HEK293T (cell line): ENCODE results near the gene CRY1.
A peak's percentile ranks its signal among the peaks of the same experiment; 100 is the strongest.

Source experiments
- CTCF ChIA-PET: fragments of 350-600 bp; formaldehyde crosslinking; extraction: SDS; loops from one replicate; lab custom pipeline; 2021; ENCODE audit warnings: antibody characterized with exemption, inconsistent platforms; lab: Yijun Ruan, JAX
- POLR2A ChIA-PET: fragments of 350-600 bp; formaldehyde crosslinking; extraction: SDS; loops from one replicate; lab custom pipeline; 2020; ENCODE audit warnings: antibody characterized with exemption, inconsistent platforms; lab: Yijun Ruan, JAX
- DNase-seq: peaks from one replicate; pipeline ENCODE4 v3.0.0; 2012; ENCODE audit warnings: mixed read lengths; ENCODE audit errors: extremely low spot score
- ARNT ChIP-seq: fragments of 450-650 bp; IDR thresholded peaks from 2 replicates; pipeline ENCODE4 v1.6.1; 2017; ENCODE audit warnings: mild to moderate bottlenecking
- BHLHE40 ChIP-seq: fragments of 450-650 bp; IDR thresholded peaks from 2 replicates; pipeline ENCODE4 v1.6.1; 2016; ENCODE audit warnings: mild to moderate bottlenecking, moderate library complexity, borderline replicate concordance
- CTBP1 ChIP-seq: fragments of 450-650 bp; IDR thresholded peaks from 2 replicates; pipeline ENCODE4 v1.6.1; 2016; ENCODE audit warnings: borderline replicate concordance
- ELF4 ChIP-seq: fragments of 450-650 bp; IDR thresholded peaks from 2 replicates; pipeline ENCODE4 v1.6.1; 2017; ENCODE audit warnings: antibody characterized with exemption
- FOXA1 ChIP-seq: fragments of 450-650 bp; IDR thresholded peaks from 2 replicates; pipeline ENCODE4 v1.6.1; 2016; ENCODE audit warnings: mild to moderate bottlenecking
- FOXK2 ChIP-seq: fragments of 450-650 bp; IDR thresholded peaks from 2 replicates; pipeline ENCODE4 v1.6.1; 2016; ENCODE audit warnings: mild to moderate bottlenecking
- FOXM1 ChIP-seq: fragments of 450-650 bp; IDR thresholded peaks from 2 replicates; pipeline ENCODE4 v1.6.1; 2017; ENCODE audit warnings: mild to moderate bottlenecking, borderline replicate concordance
- HDGF ChIP-seq: fragments of 450-650 bp; IDR thresholded peaks from 2 replicates; pipeline ENCODE4 v1.6.1; 2017; ENCODE audit warnings: antibody characterized with exemption, borderline replicate concordance
- L3MBTL2 ChIP-seq: fragments of 450-650 bp; conservative IDR thresholded peaks from 2 replicates; pipeline ENCODE4 v1.6.1; 2016; ENCODE audit warnings: mild to moderate bottlenecking
- LEF1 ChIP-seq: fragments of 450-650 bp; IDR thresholded peaks from 2 replicates; pipeline ENCODE4 v1.6.1; 2017; ENCODE audit warnings: mild to moderate bottlenecking, borderline replicate concordance
- NFRKB ChIP-seq: fragments of 450-650 bp; IDR thresholded peaks from 2 replicates; pipeline ENCODE4 v1.6.1; 2016; ENCODE audit warnings: mild to moderate bottlenecking, moderate library complexity
- SP1 ChIP-seq: fragments of 450-650 bp; IDR thresholded peaks from 2 replicates; pipeline ENCODE4 v1.6.1; 2017
- SUZ12 ChIP-seq: fragments of 450-650 bp; IDR thresholded peaks from 2 replicates; pipeline ENCODE4 v1.6.1; 2016; ENCODE audit warnings: mild to moderate bottlenecking
- TARDBP ChIP-seq: fragments of 450-650 bp; IDR thresholded peaks from 2 replicates; pipeline ENCODE4 v1.6.1; 2016
- ZNF384 ChIP-seq: fragments of 450-650 bp; IDR thresholded peaks from 2 replicates; pipeline ENCODE4 v1.6.1; 2016
- TF ChIP-seq, protein P1 (sequence below): fragments of 450-650 bp; IDR thresholded peaks from 2 replicates; pipeline ENCODE4 v1.6.1; 2016

CRY1 gene

DNA sequence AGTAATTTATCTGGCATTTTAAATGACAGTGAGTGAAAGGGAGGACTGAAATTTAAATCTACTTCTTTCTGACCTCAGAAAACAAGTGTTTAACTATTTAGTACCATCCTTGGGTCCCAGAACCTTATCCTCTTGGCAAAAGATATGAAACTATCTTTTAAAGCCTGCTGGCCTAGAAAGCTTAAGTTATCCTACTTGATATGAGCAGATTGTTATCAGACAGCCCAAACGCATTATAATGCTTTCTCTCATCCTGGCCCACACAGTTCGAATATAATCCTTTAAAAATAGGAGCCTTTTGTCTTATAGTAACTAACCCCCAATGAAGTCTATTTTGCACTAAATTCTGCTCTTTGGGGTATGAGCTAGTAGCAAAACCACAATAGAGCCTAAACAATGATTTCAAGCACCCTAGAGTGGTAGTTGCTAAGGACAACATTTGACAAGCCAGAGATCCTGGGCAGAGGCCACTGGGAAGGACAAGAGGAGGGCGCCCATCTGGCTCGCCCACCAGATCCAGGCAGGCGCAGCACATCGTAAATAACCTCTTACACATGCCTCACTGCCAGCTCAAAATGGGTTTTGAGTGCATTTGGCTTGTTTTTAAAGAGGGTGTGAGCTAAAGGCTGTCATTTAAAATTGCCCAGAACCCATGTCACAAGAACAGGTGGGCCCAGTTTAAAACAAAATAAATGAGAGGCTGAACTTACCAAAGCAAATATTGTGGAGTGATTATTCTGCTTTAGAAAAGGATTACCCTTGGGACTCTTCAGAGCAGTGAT lies 37.7 kb upstream of the CRY1 start:
- ChIA-PET CTCF (interaction anchor here (0.7 to 4.4 kb wide), 15 partner anchors 13 to 490 kb away, joined by 3 to 35 read pairs (median 4); a partner anchor contains a TSS), POLR2A (no interaction called here)
- no peak for DNase-seq
- TF ChIP-seq FOXM1: no peak
- no peak for TF ChIP-seq NFRKB
- TF ChIP-seq CTBP1: no peak
- no peak for TF ChIP-seq HDGF
- TF ChIP-seq ARNT: no peak
- no peak for TF ChIP-seq L3MBTL2
- no peak for TF ChIP-seq FOXK2
- TF ChIP-seq SUZ12: no peak
- TF ChIP-seq SP1: no peak
- TF ChIP-seq ELF4: no peak
- no peak for TF ChIP-seq ZNF384
- TF ChIP-seq LEF1: no peak
- TF ChIP-seq BHLHE40: no peak
- TF ChIP-seq, protein P1, sequence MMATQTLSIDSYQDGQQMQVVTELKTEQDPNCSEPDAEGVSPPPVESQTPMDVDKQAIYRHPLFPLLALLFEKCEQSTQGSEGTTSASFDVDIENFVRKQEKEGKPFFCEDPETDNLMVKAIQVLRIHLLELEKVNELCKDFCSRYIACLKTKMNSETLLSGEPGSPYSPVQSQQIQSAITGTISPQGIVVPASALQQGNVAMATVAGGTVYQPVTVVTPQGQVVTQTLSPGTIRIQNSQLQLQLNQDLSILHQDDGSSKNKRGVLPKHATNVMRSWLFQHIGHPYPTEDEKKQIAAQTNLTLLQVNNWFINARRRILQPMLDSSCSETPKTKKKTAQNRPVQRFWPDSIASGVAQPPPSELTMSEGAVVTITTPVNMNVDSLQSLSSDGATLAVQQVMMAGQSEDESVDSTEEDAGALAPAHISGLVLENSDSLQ: no peak
- TF ChIP-seq TARDBP: no peak
- TF ChIP-seq FOXA1: no peak

DNA sequence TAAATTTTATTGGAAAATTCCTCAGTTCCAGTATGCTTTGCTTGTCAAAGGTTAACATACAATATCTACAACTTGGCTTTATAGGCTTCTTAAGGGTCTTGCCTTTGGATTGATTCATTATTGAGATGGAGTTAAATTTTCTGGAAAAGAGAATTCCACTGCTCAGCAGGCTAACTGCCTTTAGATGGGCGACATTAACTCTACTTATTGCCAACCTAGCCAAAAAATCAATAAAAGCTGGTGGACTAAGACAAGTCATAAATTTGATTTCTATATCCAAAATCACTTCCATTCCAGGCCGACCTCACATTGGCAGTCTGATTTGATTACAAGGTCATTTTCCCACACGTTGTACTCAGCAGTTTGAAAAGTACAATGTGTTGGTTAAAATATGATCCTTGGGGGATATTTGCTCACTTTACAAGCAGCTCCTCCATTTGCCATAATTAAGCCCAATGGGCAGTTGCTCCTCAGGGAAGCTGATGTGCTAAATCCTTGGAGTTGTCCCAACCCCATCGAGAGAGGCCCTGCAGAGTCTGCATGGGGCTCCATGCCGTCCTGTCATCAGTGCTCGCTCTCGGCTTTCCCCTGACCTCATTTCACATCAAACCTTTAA lies 36.1 kb upstream of the CRY1 start:
- TF ChIP-seq, protein P1: peak; percentile 52
- TF ChIP-seq FOXK2 (no peak), CTBP1 (peak; percentile 71; the same call in 1 of the 2 replicates), NFRKB (no peak), HDGF (no peak)
- DNase-seq: peak; percentile 26
- ChIA-PET POLR2A (no interaction called here), CTCF (interaction anchor here (3.5 to 4.4 kb wide), 2 partner anchors 275 to 480 kb away, joined by 26 to 35 read pairs; no protein-coding TSS in a partner anchor)

DNA sequence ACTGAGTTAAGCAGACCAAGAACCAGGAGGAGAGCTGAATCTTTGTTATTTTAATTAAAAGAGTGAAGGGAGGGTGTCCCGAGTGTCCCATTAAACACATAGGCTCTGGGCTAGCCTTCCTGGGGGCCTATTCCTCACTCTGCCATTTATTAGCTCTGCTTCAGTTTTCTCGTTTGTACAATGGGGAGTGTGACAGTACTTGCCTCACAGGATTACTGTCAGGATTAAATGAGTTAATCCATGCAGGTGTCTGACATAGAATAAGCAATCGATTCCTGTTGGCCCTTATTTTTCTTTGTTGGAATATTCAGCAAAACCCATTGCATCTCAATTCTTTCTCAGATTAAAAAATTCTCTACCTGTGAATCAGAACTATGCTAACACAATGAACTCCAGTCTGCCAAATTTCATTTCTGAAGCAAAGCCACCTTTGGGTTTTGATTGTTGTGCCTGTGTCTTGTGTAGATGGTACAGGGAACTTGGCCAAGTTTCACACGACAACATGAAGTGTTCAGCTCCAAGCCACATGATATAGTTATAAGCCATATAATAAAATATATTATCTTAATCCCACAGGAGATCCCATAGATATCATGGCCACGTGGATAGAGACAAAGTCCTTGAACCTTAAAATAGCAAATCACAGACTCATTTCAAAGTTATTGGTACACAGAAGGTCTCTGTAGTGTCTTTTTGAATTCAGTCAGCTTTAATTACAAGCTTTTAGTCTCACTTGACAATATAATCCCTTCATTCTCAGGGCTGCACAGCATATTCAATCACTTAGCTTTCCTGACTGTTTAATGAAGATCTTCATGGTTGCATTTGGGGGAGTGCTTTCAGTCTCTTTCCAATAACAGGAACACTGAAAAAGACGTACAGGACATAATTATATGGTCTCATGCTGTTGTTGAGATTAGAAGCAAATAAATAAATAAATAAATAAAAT lies 34.4 kb upstream of the CRY1 start:
- ChIA-PET POLR2A (no interaction called here), CTCF (interaction anchor here (0.6 to 1.1 kb wide), 4 partner anchors 193 to 481 kb away, joined by 3 to 6 read pairs (median 4); no protein-coding TSS in a partner anchor)
- TF ChIP-seq HDGF: no peak
- TF ChIP-seq LEF1: no peak
- no peak for TF ChIP-seq ARNT
- no peak for TF ChIP-seq CTBP1
- TF ChIP-seq ZNF384: no peak
- TF ChIP-seq BHLHE40: no peak
- TF ChIP-seq ELF4: no peak
- TF ChIP-seq SP1: no peak
- TF ChIP-seq SUZ12: no peak
- TF ChIP-seq TARDBP: no peak
- TF ChIP-seq, protein P1: no peak
- TF ChIP-seq FOXK2: no peak
- DNase-seq: no peak

DNA sequence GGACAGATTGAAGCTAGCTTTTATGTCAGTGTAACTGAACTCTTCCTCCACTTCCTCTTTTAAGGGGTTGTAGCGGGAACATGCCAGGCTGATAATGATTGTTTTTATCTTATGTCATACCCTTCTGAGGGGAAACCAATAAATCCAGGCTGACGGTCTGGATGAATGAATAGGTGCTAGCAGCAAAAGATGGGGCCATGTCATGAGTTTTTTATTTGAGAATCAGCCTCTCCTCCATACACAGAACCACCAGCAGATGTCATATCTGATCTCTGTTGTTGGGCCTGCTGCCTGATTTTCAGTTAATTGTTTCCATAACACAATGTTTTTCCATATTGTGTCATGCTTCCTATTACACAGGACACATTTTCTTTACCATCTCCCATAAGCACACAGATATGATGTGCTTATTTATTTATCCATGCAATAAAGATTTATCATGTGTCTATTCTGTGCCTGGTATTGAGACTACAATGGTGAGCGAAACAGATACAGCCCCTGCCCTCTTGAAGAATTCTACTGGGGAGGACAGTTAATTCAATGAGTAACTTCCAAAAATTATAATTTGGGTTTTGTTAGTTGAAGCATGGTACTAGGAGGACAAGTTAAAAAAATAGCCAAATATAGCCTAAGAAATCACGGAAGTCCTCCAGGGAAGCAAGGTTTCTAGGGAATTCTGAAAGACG lies 33.6 kb upstream of the CRY1 start:
- CTCF ChIA-PET: interaction anchor here (0.7 to 1.3 kb wide), 5 partner anchors 276 to 546 kb away, joined by 3 to 6 read pairs (median 4); no protein-coding TSS in a partner anchor
- no peak for DNase-seq

More for the DNA sequence above, 33.6 kb upstream of the CRY1 start:
- POLR2A ChIA-PET: no interaction called here
- TF ChIP-seq, protein P1: no peak
- TF ChIP-seq FOXA1 (no peak), L3MBTL2 (no peak), NFRKB (no peak), FOXK2 (no peak), SP1 (no peak), LEF1 (no peak), ELF4 (no peak), HDGF (no peak)
